Endothelial cell of umbilical vein (primary cell): ENCODE measurements around the gene TGFBR3. TPM values are rescaled to one million over a fixed set of nuclear protein-coding genes. Genes with fewer than 3 reads are reported as not detected.

Source experiments
- BruUV-seq: library from RNA; stranded (reverse); fragments of 400-500 nt; replicated peaks from 2 replicates; lab custom pipeline; 2021; lab: Mats Ljungman, UMichigan
- CTCF ChIA-PET: fragments of 300-600, 350-600 bp; sonication (Branson Sonifier 250); formaldehyde crosslinking; loops from one replicate; lab custom pipeline; 2021; ENCODE audit warnings: antibody characterized with exemption, inconsistent platforms; lab: Charles Lee
- POLR2A ChIA-PET: fragments of 300-600, 350-600 bp; sonication (Branson Sonifier 250); formaldehyde crosslinking; loops from one replicate; lab custom pipeline; 2021; ENCODE audit warnings: antibody characterized with exemption, inconsistent platforms; lab: Charles Lee
- DNase-seq: peaks from one replicate; pipeline ENCODE4 v3.0.0-alpha.2; 2011; ENCODE audit warnings: low read depth, low spot score
- FAIRE-seq: peaks from 2 replicates; lab custom pipeline; 2011; peaks lifted over from hg19 to GRCh38; lab: Jason Lieb, UNC
- H2AFZ ChIP-seq: 2 replicates; pipeline ENCODE4 v1.6.0; 2012; ENCODE audit warnings: low read depth, low read length, control low read depth, inconsistent platforms
- H3K27ac ChIP-seq: 2 replicates; pipeline ENCODE4 v1.5.1; 2011; ENCODE audit warnings: low read depth, mild to moderate bottlenecking, control low read depth, low read length, moderate library complexity; ENCODE audit not compliant: insufficient read depth
- H3K27me3 ChIP-seq, 2 experiments: 2 replicates each; pipeline versions ENCODE4 v1.6.0 to v1.6.1; 2011; ENCODE audit warnings: low read length in 2 of 2, mixed read lengths in 1 of 2; ENCODE audit not compliant: control insufficient read depth in 2 of 2, insufficient read depth in 2 of 2
- H3K36me3 ChIP-seq, 2 experiments: 2 replicates in 1 of 2; 3 replicates in 1 of 2; pipeline ENCODE4 v1.5.1; 2011; ENCODE audit warnings: low read length in 2 of 2, mild to moderate bottlenecking in 1 of 2, moderate library complexity in 1 of 2; ENCODE audit not compliant: control insufficient read depth in 2 of 2, insufficient read depth in 2 of 2; ENCODE audit errors: extremely low read depth in 1 of 2
- H3K4me1 ChIP-seq: 3 replicates; pipeline ENCODE4 v1.5.1; 2011; ENCODE audit warnings: mild to moderate bottlenecking, low read length; ENCODE audit not compliant: control insufficient read depth, insufficient read depth; ENCODE audit errors: extremely low read depth
- H3K4me2 ChIP-seq: 2 replicates; pipeline ENCODE4 v1.6.1; 2011; ENCODE audit warnings: low read length, control low read depth, mixed read lengths; ENCODE audit not compliant: insufficient read depth
- H3K4me3 ChIP-seq, 3 experiments: fragments of 200-600 bp in 1 of 3; sonication (generic), shearing (Covaris generic) in 1 of 3; replicated peaks in 1 of 3; 2 replicates each; pipeline ENCODE4 v1.5.1; 2011 to 2016; ENCODE audit warnings: control low read depth in 3 of 3, low read length in 3 of 3, mild to moderate bottlenecking in 2 of 3, inconsistent platforms in 1 of 3, low read depth in 1 of 3, moderate library complexity in 1 of 3; ENCODE audit not compliant: insufficient read depth in 1 of 3
- H3K79me2 ChIP-seq: 2 replicates; pipeline ENCODE4 v1.6.0; 2012; ENCODE audit warnings: low read length, inconsistent platforms; ENCODE audit not compliant: control insufficient read depth, insufficient read depth
- H3K9ac ChIP-seq: replicated peaks from 2 replicates; pipeline ENCODE3; 2011; ENCODE audit warnings: low read length, control low read depth; ENCODE audit not compliant: insufficient read depth; ENCODE audit errors: extremely low read depth
- H3K9me1 ChIP-seq: replicated peaks from 3 replicates; pipeline ENCODE4 v1.6.0; 2011; ENCODE audit warnings: mild to moderate bottlenecking, low read length; ENCODE audit not compliant: control insufficient read depth, insufficient read depth; ENCODE audit errors: extremely low read depth
- H3K9me3 ChIP-seq: replicated peaks from 2 replicates; pipeline ENCODE4 v1.5.1; 2012; ENCODE audit warnings: low read length, inconsistent platforms; ENCODE audit not compliant: control insufficient read depth, insufficient read depth
- H4K20me1 ChIP-seq: replicated peaks from 2 replicates; pipeline ENCODE3; 2011; ENCODE audit warnings: mild to moderate bottlenecking, low read length; ENCODE audit not compliant: control insufficient read depth, insufficient read depth; ENCODE audit errors: extremely low read depth
- CTCF ChIP-seq, 2 donors: IDR thresholded peaks; 1 replicate in 1 of 2; 2 replicates in 1 of 2; pipeline ENCODE4 v1.5.1; 2011; ENCODE audit warnings: low read length in 2 of 2, mild to moderate bottlenecking in 2 of 2, moderate library complexity in 2 of 2, control low read depth in 1 of 2, inconsistent platforms in 1 of 2, low read depth in 1 of 2; ENCODE audit not compliant: insufficient read depth in 1 of 2; ENCODE audit errors: extremely low read depth in 1 of 2
- EZH2 ChIP-seq: IDR thresholded peaks from 2 replicates; pipeline ENCODE4 v1.6.1; 2012; ENCODE audit warnings: borderline replicate concordance, low read depth, mild to moderate bottlenecking, moderate library complexity, low read length, inconsistent platforms; ENCODE audit not compliant: severe bottlenecking
- FOS ChIP-seq: IDR thresholded peaks from 2 replicates; pipeline ENCODE4 v1.6.1; 2011; ENCODE audit warnings: mild to moderate bottlenecking, low read length, moderate library complexity, borderline replicate concordance; ENCODE audit not compliant: insufficient read depth
- GATA2 ChIP-seq: IDR thresholded peaks from 2 replicates; pipeline ENCODE4 v1.7.0; 2011; ENCODE audit warnings: low read depth, mild to moderate bottlenecking, moderate library complexity, mixed read lengths, low read length; ENCODE audit not compliant: insufficient read length, insufficient read depth
- JUN ChIP-seq: IDR thresholded peaks from 2 replicates; pipeline ENCODE4 v1.6.1; 2011; ENCODE audit warnings: borderline replicate concordance, low read depth; ENCODE audit not compliant: insufficient read length, insufficient read depth
- MAX ChIP-seq: IDR thresholded peaks from 2 replicates; pipeline ENCODE4 v1.6.1; 2011; ENCODE audit not compliant: insufficient read depth, insufficient read length
- MYC ChIP-seq: IDR thresholded peaks from one replicate; pipeline ENCODE4 v1.6.1; 2011; ENCODE audit warnings: mild to moderate bottlenecking, low read depth, low read length
- POLR2A ChIP-seq: IDR thresholded peaks from 2 replicates; pipeline ENCODE4 v1.6.1; 2012; ENCODE audit warnings: low read depth, mild to moderate bottlenecking, control low read depth, low read length
- POLR2AphosphoS5 ChIP-seq: IDR thresholded peaks from 2 replicates; pipeline ENCODE4 v1.6.1; 2012; ENCODE audit warnings: low read depth, mild to moderate bottlenecking, control low read depth, low read length, moderate library complexity; ENCODE audit not compliant: insufficient read depth
- dilution Hi-C: fragments of 300-500 bp; cut with MboI; formaldehyde crosslinking; loops from one replicate; pipeline ENCODE4 v1.15.0; 2019; ENCODE audit warnings: low sequenced_read_pairs; ENCODE audit not compliant: extremely low pct_ligation_motif_present
- intact Hi-C: fragments of 100-400 bp; cut with micrococcal nuclease; formaldehyde crosslinking; loops from one replicate; pipeline ENCODE4 v1.10.0; 2022
- polyA plus RNA-seq, 4 experiments: library from polyadenylated mRNA; depleted of rRNA in 3 of 4; stranded (reverse) in 3 of 4; unstranded in 1 of 4; fragments of >200 nt; gene quantifications; 2 replicates each; pipeline versions ENCODE4 v1.2.1 to v1.2.3, GENCODE V29; 2011 to 2012; ENCODE audit warnings: missing spikeins in 1 of 4
- total RNA-seq: library from RNA; stranded (reverse); gene quantifications from 2 replicates; pipeline ENCODE4 v1.2.3, GENCODE V29; 2021

The TGFBR3 gene
- total and polyA plus RNA-seq, 2 donors (not counting 3 experiments of a cell fraction or from before 2014, with no cell fraction given), result 8.0 to 13.4 TPM

- intact Hi-C loops (no loop called here), dilution Hi-C loops (no loop called here)
- H3K79me2 ChIP-seq, result no peaks in the 10 kb centered on the region
- no TSS peak for BruUV-seq
- no peaks in the 10 kb centered on the region for H4K20me1 ChIP-seq
- no peak overlapping the region for H3K4me3 ChIP-seq
- ChIA-PET POLR2A (no interaction called here), CTCF (no interaction called here)
- no peaks in the 10 kb centered on the region for H3K27me3 ChIP-seq
- no peak overlapping the region for H3K9ac ChIP-seq
- no peak overlapping the region for H3K27ac ChIP-seq
- H3K4me1 ChIP-seq, result peaks cover 2% of the 10 kb centered on the region
- DNase-seq, result no peak
- no peak overlapping the region for H3K4me2 ChIP-seq
- H2AFZ ChIP-seq, result no peak overlapping the region
- H3K9me3 ChIP-seq, result no peaks in the 10 kb centered on the region
- H3K9me1 ChIP-seq, result no peaks in the 10 kb centered on the region
- FAIRE-seq, result no peak
- peaks cover 0 to 2% of the 10 kb centered on the region in 2 experiments for H3K36me3 ChIP-seq
- TF ChIP-seq JUN (no peak), MYC (no peak), EZH2 (no peak), CTCF (IDR thresholded peaks at IDR 0.05; ENCODE audit: extremely low read depth in 1 of 2, insufficient read depth in 1 of 2, low read depth in 1 of 2, low read length in 2 of 2) (no peak), GATA2 (no peak), MAX (no peak), FOS (no peak), POLR2A (no peak), POLR2AphosphoS5 (no peak)
Observed at GRCh38 chr1:91741301-91741700, 144.7 kb downstream of the TGFBR3 start.
